Activated CD8-positive, alpha-beta memory T cell treated with anti-CD3 and anti-CD28 coated beads for 48 hours (primary cell): Measurements from ENCODE around the gene ZNF10.

ENCODE experiments used
- DNase-seq, 3 experiments: peaks; one replicate each; pipeline ENCODE4 v3.0.0-alpha.2; 2020; ENCODE audit warnings: low read depth in 2 of 3, low spot score in 2 of 3

The ZNF10 gene

DNA sequence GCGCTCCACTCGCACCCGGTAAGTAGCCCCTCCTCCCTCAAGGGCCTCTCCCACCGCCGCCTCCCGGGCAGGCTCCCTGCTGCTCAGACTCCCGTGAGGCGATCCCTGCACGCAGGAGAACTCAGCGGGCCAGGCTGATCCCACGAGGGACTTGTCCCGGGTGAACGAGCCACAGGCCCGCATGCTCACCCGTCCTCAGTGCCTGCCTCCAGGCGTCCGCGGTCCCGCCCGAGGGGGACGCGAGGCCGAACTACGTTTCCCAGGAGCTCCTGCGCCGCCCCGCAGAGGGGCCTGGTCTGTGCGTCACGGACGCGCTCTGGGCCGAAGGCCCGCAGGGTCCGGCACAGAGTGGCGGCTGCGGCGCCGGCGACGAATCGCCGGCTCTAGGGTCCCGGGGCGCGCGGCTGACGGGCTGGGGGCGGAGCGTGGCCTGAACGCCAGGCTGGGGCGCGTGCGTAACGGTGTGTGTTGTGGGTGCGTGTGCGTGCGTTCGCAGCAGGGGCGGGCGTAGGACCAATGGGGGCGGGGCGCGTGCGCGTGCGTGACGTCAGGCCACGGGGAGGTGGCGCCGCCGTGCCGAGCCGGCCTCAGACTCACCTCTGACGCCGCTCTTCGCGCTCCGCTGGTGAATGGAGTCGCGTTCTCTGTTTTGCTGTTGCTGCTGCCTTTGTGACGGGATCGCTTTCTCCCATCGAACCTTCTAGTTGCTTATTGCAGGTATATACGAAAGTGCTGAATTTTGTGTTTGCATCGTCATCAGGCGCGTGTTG is at the start of gene ZNF10, which contains the start of gene ZNF891:
Gene ZNF10, plus strand, starts transcription at position 590 of the 770 bp plus-strand sequence. CDS start 13,866 bp downstream, outside the sequence.
Gene ZNF891, minus strand, starts transcription at position 237 of the 770 bp plus-strand sequence. CDS start 8,356 bp downstream, outside the sequence.
- DNase-seq: peak; percentile 90 to 92 (median 91)

DNA sequence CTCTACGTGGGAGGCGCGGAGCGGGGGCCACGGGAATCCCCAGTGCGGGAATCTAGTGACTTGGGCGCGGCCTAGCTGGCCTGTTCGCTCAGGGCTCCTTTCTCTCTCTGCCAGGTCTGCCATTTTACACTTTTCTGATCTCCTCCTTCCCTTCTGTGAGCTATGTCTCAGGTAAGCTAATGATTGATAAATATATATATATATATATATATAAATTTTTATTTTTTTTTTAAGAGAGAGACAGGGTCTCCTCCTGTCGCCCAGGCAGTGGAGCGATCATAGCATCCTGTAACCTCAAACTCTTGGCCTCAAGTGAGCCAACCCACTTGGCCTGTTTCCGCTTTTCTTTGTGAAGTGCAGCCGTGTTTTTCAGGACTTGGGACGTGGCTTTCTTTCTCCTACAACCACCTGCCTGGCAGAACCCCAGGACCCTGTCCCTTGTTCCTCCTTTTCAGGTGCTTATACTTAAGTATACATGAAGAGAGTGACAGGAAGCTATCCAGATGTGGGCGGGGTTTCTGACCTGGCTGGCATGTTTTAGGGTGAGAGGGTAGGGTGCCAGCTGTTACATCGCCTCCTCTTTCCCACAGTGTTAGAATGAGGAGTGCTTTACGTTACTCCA is 49.2 kb upstream of the ZNF10 start:
- no peak for DNase-seq

DNA sequence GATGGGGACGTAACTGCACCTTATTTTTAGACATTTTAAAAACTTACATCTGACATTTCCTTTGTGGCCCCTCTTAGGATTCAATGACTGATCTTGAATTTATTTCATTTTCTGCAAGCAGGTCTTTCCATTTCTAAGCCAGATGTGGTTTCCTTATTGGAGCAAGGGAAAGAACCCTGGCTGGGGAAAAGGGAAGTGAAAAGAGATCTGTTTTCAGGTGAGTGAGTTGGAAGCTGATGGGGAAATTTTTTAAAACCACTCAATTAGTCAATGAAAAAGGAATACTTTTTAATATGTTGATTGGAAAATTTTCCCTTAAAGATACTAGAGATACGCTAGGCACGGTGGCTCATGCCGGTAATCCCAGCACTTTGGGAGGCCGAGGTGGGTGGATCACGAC is 47.1 kb upstream of the ZNF10 start:
- DNase-seq: no peak

DNA sequence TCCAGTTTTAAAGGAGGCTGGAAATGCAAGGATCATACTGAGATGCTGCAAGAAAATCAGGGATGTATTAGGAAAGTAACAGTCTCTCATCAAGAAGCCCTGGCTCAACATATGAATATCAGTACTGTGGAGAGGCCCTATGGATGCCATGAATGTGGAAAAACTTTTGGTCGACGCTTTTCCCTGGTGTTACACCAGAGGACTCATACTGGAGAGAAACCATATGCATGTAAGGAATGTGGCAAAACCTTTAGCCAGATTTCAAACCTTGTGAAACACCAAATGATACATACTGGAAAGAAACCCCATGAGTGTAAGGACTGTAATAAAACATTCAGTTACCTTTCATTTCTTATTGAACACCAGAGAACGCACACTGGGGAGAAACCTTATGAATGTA is 24.8 kb upstream of the ZNF10 start:
- no peak for DNase-seq

DNA sequence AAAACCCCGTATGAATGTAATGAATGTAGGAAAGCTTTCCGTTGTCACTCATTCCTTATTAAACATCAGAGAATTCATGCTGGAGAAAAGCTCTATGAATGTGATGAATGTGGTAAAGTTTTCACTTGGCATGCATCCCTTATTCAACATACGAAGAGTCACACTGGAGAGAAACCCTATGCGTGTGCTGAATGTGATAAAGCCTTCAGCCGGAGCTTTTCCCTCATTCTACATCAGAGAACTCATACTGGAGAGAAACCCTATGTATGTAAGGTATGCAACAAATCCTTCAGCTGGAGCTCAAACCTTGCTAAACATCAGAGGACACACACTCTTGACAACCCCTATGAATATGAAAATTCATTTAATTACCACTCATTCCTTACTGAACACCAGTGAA is 24.2 kb upstream of the ZNF10 start:
- no peak for DNase-seq

DNA sequence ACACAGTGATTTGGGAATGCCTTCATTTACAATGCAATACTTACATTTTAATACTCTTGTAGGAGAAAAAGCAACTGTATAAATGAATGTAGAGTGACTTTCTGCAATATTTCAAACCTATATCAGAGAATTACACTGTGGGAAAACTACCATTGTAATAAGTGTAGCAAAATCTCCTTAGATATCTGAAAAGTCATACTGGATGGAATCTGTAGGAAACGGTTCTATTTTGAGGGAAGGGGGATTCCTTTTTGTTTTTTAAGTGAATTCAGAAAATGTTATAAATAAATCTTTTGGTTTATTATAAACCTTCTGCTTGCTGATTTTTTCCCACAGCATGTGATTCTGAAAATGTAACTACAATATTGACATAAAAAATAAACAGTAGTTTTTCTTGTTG is 23.3 kb upstream of the ZNF10 start:
- no peak for DNase-seq

DNA sequence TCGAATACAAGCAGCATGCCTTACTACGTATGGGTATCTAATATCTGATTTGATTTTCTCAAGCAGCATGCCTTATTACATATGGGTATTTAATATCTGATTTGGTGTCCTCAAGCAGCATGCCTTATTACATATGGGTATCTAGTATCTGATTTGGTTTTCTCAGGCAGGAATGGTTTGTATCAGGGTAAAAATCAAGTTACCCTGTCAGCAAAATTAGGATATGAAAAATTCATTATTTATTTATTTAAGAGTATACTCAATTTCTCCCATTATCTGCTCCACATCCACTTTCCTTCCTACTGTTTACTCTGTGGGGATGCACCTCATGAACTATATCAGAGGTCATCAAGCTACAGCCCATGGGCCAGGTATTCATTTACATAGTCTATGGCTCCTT is 22.3 kb upstream of the ZNF10 start:
- DNase-seq: no peak

DNA sequence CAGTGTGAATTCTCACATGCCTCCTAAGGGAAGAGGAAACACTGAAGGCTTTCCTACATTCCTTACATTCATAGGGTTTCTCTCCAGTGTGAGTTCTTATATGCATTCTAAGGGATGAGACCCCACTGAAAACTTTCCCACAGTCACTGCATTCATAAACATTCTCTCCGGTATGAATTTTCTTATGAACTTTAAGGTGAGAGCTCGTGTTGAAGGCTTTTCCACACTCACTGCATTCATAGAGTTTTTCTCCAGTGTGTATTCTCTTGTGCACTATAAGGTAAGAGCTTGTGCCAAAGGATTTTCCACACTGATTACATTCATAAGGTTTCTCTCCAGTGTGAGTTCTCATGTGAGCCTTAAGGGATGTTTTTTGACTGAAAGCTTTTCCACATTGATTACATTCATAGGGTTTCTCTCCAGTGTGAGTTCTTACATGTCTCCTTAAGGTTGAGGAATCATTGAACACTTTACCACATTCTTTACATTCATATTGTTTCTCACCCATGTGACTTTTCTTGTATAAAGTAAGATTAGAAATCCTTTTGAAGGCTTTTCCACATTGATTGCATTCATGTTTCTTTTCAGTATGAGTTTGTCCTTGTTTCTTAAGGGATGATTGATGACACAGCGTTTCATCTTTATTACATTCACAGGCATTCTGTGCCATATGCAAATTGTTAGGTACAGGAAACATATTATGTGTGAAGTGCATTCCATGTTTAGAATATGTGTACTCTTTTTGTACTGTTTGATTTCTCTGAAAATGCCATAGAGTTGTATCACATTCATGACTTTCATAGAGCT is 9.8 kb upstream of the ZNF10 start:
- DNase-seq: no peak

DNA sequence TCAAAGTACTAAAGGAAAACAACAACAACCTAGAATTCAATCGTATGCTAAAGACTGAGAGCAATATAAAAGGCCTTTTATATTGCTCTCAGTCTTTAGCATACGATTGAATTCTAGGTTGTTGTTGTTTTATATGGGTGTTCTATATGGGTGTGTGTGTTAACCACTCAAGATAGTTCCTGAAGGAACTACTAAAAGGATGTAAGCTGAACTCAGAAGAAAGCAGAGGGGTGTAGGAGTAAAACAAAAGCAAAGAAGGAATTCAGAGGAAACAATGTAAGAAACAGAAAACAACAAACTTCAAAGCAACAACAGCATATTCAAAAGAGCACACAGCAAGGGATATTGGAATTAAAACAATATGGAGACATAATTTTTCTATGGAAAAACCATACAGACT is 5.8 kb upstream of the ZNF10 start:
- DNase-seq: no peak

DNA sequence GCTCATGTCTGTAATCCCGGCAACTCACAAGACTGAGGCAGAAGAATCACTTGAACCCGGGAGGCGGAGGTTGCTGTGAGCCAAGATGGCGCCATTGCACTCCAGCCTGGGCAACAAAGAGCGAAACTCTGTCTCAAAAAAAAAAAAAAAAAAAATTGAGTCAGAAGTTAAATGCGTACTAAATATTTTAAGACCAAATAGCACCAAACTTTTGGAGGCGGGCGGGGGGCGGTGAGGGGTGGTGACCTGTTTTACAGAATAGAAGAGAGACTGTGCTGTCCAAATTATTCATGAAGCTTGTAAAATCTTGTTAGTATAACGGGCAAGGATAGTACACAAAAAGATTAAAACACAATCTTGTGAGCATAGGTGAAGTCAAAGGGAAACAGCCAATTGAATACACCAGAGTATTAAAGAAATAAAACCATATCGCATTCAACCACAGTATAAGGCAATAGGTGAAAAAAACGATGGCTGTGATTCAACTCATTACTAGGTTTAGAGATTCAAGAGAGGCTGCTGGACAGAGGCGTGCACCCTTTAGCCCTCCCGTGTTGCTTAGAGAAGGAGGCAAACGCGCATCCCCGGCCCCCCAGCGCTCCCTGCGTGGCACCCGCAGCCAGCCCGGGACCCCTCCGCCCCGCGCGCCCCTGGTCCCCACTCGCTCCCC is 924 bp upstream of the ZNF10 start:
- DNase-seq: no peak

DNA sequence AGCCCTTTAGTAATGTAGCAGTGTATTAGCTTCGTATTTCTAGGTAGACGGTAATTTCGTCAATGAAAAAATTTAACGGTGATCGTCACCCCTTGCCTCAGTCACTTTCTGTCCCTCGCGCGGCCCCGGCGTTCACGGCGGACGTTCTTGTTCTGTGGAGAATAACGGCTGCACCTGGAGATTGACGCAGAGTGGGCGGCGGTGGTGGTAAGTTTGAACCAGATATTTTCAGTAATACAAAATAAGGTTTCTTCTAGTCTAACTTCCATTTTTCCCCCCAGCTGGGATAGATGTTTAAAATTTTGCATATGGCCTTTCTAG is 341 bp downstream of the ZNF10 start:
- DNase-seq: no peak

DNA sequence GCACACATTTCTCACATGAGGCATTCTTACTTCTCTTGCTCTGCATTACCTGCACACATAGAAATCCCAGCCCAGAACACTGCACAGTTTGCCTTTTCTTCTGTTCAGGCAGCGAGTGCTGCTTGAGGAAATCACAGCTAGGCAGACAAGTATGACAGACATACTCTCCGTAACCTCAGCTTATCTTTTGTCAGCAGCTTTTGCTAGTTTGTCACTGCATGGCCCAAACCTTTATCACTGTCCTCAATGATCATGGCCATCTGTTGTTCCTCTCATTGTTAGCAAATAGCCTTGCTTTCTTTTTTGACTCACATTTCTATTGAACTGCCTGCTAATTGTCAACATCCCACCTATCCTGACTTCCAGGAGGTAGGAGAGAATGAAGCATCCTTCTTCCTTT is 5.3 kb downstream of the ZNF10 start:
- no peak for DNase-seq

DNA sequence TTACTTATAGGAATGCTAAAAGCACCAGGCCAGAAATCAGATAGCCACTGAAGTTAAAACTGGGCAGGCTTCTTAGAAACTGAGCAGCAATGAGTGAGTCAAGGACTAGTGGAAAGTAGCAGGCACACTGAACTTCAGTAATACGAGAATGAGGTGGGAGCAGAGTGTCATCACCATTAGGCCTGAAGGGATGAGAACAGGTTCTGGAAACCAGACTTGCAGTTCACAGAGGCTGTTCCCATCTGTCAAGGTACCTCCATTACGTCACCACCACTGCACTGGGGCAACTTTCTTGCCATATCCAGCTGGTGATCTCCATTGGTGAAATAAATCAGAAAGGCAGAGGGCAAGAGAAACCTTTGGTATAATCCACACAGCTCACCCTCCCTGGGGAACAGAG is 15.6 kb downstream of the ZNF10 start:
- DNase-seq: no peak

DNA sequence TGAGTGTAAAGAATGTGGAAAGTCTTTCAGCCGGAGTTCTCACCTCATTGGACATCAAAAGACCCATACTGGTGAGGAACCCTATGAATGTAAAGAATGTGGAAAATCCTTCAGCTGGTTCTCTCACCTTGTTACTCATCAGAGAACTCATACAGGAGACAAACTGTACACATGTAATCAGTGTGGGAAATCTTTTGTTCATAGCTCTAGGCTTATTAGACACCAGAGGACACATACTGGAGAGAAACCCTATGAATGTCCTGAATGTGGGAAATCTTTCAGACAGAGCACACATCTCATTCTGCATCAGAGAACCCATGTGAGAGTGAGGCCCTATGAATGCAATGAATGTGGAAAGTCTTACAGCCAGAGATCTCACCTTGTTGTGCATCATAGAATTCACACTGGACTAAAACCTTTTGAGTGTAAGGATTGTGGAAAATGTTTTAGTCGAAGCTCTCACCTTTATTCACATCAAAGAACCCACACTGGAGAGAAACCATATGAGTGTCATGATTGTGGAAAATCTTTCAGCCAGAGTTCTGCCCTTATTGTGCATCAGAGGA is 25.8 kb downstream of the ZNF10 start:
- no peak for DNase-seq

DNA sequence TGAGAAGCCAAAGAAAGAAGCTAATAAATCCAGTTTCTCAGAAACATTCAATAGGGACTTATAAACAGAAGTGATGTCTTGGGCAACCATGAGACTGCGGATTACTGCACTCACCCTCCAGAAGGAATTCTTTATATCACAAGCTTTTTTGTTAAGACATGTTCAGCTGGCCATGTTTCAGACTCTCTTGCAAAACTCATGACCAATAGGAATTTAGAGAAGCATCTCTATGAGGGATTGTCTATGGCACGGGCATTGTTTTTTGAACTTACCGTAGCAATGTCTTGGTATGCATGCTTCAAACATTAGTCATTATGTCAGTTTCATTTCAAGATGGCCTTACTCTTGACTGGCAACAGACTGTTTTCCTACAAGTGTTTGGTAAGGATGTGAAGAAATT is 35.3 kb downstream of the ZNF10 start:
- no peak for DNase-seq

DNA sequence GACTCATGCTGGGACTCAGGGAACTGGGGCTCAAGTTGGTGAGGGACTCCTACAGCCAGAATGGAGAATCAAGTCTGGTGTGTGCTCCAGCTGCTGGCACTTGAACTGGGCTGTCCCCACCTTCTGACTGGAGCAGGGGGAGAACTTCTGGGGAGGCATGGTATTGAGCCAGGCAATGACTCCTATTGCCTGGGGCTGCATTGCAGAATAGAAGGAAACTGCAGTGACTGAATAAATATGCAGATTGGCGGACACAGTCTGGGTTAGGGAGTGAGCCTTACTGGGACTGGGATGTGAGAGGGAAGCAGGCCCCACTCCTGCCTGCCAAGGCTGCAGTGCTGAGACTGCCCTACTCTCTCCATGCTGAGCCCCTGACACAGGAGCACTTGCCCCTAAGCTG is 42.1 kb downstream of the ZNF10 start:
- no peak for DNase-seq

DNA sequence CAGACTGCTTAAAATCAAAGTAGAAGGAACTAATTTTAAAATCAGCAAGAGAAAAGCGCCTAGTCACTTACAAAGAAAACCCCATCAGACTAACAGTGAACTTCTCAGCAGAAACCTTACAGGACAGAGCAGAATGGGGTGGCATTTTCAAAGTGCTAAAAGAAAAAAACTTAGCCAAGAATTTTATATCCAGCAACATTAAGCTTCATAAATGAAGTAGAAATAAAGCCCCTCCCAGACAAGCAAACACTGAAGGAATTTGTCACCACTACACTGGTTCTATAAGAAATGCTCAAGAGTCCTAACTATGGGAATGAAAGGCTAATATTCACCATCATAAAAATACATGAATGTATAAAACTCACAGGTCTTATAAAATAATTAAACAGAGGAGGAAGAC is 44.5 kb downstream of the ZNF10 start:
- no peak for DNase-seq

DNA sequence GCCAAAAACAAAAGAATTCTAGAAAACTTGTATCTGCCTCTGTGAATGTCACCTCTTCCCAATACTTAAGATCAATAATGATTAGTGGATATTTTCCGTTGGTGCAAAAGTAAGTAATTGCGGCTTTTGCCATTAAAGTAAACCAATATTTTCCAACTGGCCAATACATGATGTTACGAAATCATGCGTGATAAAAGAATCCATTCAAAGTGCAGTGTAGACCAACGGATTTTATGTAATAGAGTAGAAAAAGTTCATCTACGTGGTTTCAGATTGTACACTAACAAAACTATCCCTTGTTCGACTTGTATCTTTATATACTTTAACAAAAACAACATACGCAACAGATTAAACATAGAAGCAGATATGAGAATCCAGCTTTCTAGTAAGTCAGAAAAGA is 50.2 kb downstream of the ZNF10 start:
- no peak for DNase-seq

DNA sequence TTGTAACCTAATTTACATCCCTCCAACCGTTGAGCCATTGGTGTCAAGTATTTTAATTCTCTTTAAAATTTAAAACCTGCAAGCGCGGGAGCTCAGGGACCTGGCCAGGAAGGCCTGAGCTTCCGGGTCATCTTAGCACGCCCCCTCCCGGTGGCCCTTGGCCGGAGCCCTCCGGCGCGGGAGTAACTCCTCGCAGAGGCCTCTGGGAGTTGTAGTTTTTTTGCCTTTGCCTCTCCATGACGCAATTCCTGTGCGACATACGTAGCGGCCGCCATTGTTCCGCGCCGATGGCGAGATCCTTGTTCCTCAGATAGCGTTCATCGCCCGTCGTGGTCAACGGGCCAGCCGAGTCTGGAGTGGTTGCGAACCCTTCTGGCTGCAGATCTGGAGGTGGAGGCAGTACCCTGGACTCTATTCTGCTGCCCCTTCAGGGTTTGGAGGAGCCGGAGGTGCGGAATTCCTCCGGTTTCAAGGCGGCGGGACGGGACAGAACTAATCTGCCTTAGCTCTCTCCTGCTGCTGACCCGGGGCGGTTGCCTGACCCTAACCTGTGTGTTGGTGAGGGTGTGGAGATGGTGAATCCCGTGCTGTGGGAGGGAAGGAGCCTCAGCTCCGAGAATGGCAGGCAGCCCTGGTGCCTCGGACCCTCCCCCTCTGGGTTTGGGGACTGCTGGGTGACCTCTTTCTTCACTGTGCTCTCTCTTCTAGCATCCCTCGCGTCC is 51.0 kb downstream of the ZNF10 start, which contains the start of gene ZNF268:
Gene ZNF268, plus strand, starts transcription at position 258 of the 722 bp plus-strand sequence. CDS start 503 bp downstream, outside the sequence.
- peak; percentile 72 to 94 (median 80) for DNase-seq

DNA sequence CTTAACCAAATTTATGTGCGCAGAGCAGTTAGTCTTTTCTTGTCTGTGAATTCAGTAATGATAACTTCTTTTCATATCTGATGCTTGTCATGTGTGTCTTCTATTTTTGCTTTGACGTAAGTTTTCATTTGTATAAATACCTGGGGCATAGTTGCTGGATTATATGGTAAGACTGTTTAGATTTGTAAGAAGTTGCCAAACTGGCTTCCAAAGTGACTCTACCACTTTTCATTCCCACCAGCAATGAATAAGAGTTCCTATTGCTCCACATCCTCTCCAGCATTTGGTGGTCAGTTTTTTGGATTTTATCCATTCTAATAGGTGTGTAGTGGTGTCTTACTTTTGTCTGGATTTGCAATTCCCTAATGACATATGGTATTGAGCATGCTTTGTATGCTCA is 59.7 kb downstream of the ZNF10 start:
- DNase-seq: no peak
